IMR-90 (cell line): ENCODE data around the gene PAXX. TPM values are rescaled to one million over a fixed set of nuclear protein-coding genes. Genes with fewer than 3 reads are reported as not detected.

Source experiments
- ATAC-seq: fragments of 200-7000 bp; cut with Tn5 transposase; 2 replicates; pipeline ENCODE4 v1.9.1; 2020; ENCODE audit warnings: low read depth, mild to moderate bottlenecking, moderate library complexity
- BruUV-seq: library from RNA; stranded (reverse); fragments of 400-500 nt; replicated peaks from 2 replicates; lab custom pipeline; 2021; lab: Mats Ljungman, UMichigan
- CTCF ChIA-PET: fragments of 300-600 bp; formaldehyde crosslinking; extraction: SDS; loops from one replicate; lab custom pipeline; 2021; ENCODE audit warnings: antibody characterized with exemption; lab: Yijun Ruan, JAX
- POLR2A ChIA-PET: fragments of 300-600 bp; sonication (Branson Sonifier 250); formaldehyde crosslinking; loops from one replicate; lab custom pipeline; 2022; ENCODE audit warnings: antibody characterized with exemption; ENCODE audit not compliant: unreplicated experiment; lab: Charles Lee
- DNase-seq: peaks from one replicate; pipeline ENCODE4 v3.0.0; 2013
- H2AFZ ChIP-seq: replicated peaks from 2 replicates; pipeline ENCODE3; 2013; ENCODE audit warnings: low read length, mild to moderate bottlenecking; ENCODE audit not compliant: poor library complexity
- H2AK5ac ChIP-seq: 2 replicates; pipeline ENCODE4 v1.6.1; 2013; ENCODE audit warnings: low read depth, low read length, inconsistent platforms
- H2AK9ac ChIP-seq: replicated peaks from 2 replicates; pipeline ENCODE3; 2013; ENCODE audit warnings: mild to moderate bottlenecking, low read depth, low read length, moderate library complexity; ENCODE audit not compliant: poor library complexity
- H2BK120ac ChIP-seq: 2 replicates; pipeline ENCODE4 v1.6.1; 2013; ENCODE audit warnings: low read depth, low read length, inconsistent platforms
- H2BK15ac ChIP-seq: 3 replicates; pipeline ENCODE4 v1.6.1; 2013; ENCODE audit warnings: low read depth, low read length, inconsistent platforms
- H2BK20ac ChIP-seq: 2 replicates; pipeline ENCODE4 v1.6.1; 2013; ENCODE audit warnings: low read depth, mild to moderate bottlenecking, inconsistent platforms, low read length, moderate library complexity
- H2BK5ac ChIP-seq: 2 replicates; pipeline ENCODE4 v1.6.1; 2013; ENCODE audit warnings: mild to moderate bottlenecking, low read depth, low read length, inconsistent platforms; ENCODE audit not compliant: poor library complexity, severe bottlenecking
- H3K14ac ChIP-seq: replicated peaks from 2 replicates; pipeline ENCODE4 v1.6.1; 2013; ENCODE audit warnings: low read depth, low read length, inconsistent platforms
- H3K18ac ChIP-seq: 2 replicates; pipeline ENCODE4 v1.6.1; 2013; ENCODE audit warnings: low read depth, low read length, control low read depth
- H3K23ac ChIP-seq: 2 replicates; pipeline ENCODE4 v1.6.1; 2013; ENCODE audit warnings: low read depth, low read length, inconsistent platforms
- H3K27ac ChIP-seq: 2 replicates; pipeline ENCODE4 v1.5.1; 2013; ENCODE audit warnings: mild to moderate bottlenecking, control low read depth, low read length; ENCODE audit not compliant: insufficient read depth
- H3K27me3 ChIP-seq: 2 replicates; pipeline ENCODE4 v1.6.1; 2013; ENCODE audit warnings: low read length; ENCODE audit not compliant: control insufficient read depth, insufficient read depth
- H3K36me3 ChIP-seq: 2 replicates; pipeline ENCODE4 v1.6.1; 2013; ENCODE audit warnings: low read length, mixed read lengths; ENCODE audit not compliant: control insufficient read depth, insufficient read depth
- H3K4ac ChIP-seq: 2 replicates; pipeline ENCODE4 v1.6.1; 2013; ENCODE audit warnings: low read depth, low read length, inconsistent platforms
- H3K4me1 ChIP-seq: 2 replicates; pipeline ENCODE4 v1.6.1; 2013; ENCODE audit warnings: low read length, mixed read lengths; ENCODE audit not compliant: control insufficient read depth, insufficient read depth
- H3K4me2 ChIP-seq: 2 replicates; pipeline ENCODE4 v1.6.1; 2013; ENCODE audit warnings: low read depth, mild to moderate bottlenecking, control low read depth, low read length, moderate library complexity
- H3K4me3 ChIP-seq: 2 replicates; pipeline ENCODE4 v1.5.1; 2013; ENCODE audit warnings: low read depth, mild to moderate bottlenecking, control low read depth, low read length, moderate library complexity; ENCODE audit not compliant: insufficient read depth
- H3K56ac ChIP-seq: 2 replicates; pipeline ENCODE4 v1.6.1; 2013; ENCODE audit warnings: low read length, inconsistent platforms; ENCODE audit not compliant: insufficient read depth; ENCODE audit errors: extremely low read depth
- H3K79me1 ChIP-seq, 2 experiments: 2 replicates each; pipeline ENCODE4 v1.6.1; 2013; ENCODE audit warnings: low read length in 2 of 2, inconsistent platforms in 1 of 2, low read depth in 1 of 2
- H3K9ac ChIP-seq: 2 replicates; pipeline ENCODE4 v1.6.1; 2013; ENCODE audit warnings: low read depth, low read length, control low read depth
- H3K9me1 ChIP-seq: 2 replicates; pipeline ENCODE4 v1.6.1; 2013; ENCODE audit warnings: low read length, inconsistent platforms; ENCODE audit not compliant: insufficient read depth
- H3K9me3 ChIP-seq: 2 replicates; pipeline ENCODE4 v1.6.1; 2013; ENCODE audit warnings: low read length; ENCODE audit not compliant: control insufficient read depth, insufficient read depth
- H4K20me1 ChIP-seq: 2 replicates; pipeline ENCODE4 v1.6.1; 2013; ENCODE audit warnings: low read length, inconsistent platforms; ENCODE audit not compliant: insufficient read depth
- H4K5ac ChIP-seq: 2 replicates; pipeline ENCODE4 v1.6.1; 2013; ENCODE audit warnings: mild to moderate bottlenecking, low read depth, low read length, control low read depth
- H4K8ac ChIP-seq, 2 experiments: 2 replicates each; pipeline ENCODE4 v1.6.1; 2013; ENCODE audit warnings: low read depth in 2 of 2, low read length in 2 of 2, control low read depth in 1 of 2, inconsistent platforms in 1 of 2
- H4K91ac ChIP-seq: 2 replicates; pipeline ENCODE4 v1.6.1; 2013; ENCODE audit warnings: low read depth, low read length, inconsistent platforms; ENCODE audit not compliant: insufficient read depth
- ELK1 ChIP-seq: fragments of 150-350 bp; IDR thresholded peaks from 2 replicates; pipeline ENCODE4 v1.6.1; 2016; ENCODE audit warnings: low read depth, mild to moderate bottlenecking, low read length, moderate library complexity, borderline replicate concordance
- NFE2L2 ChIP-seq: fragments of 150-350 bp; IDR thresholded peaks from 2 replicates; pipeline ENCODE4 v1.6.1; 2016; ENCODE audit warnings: low read depth, mild to moderate bottlenecking, low read length
- WGBS, 2 experiments: methylation state at CpG; one replicate each; pipeline versions ENCODE4 v1.1.5 to v1.1.7; 2013; ENCODE audit warnings: missing lambda C conversion rate in 2 of 2; ENCODE audit not compliant: insufficient read length in 1 of 2; ENCODE audit errors: extremely low coverage in 2 of 2; 5-methylcytosine and 5-hydroxymethylcytosine counted together
- dilution Hi-C: fragments of 300-500 bp; cut with HindIII; formaldehyde crosslinking; loops from one replicate; pipeline ENCODE4 v1.14.3; 2018; ENCODE audit warnings: low sequenced_read_pairs; ENCODE audit not compliant: unreplicated experiment
- in situ Hi-C: fragments of 300-500 bp; cut with MboI; formaldehyde crosslinking; loops from 3 replicates; pipeline ENCODE4 v1.14.3; 2019; ENCODE audit warnings: low sequenced_read_pairs, inconsistent platforms, mixed read lengths
- intact Hi-C: fragments of 100-400 bp; cut with micrococcal nuclease; formaldehyde crosslinking; loops from 2 replicates; pipeline ENCODE4 v1.10.0; 2022
- polyA plus RNA-seq, 3 experiments: library from polyadenylated mRNA; depleted of rRNA; stranded (reverse); fragments of >200 nt; gene quantifications; 2 replicates each; pipeline ENCODE4 v1.2.3, GENCODE V29; 2012; ENCODE audit warnings: low replicate concordance in 1 of 3
- total RNA-seq: library from RNA; depleted of rRNA; stranded (reverse); fragments of >200 nt; gene quantifications from 2 replicates; pipeline ENCODE4 v1.2.3, GENCODE V29; 2012

Gene PAXX
- total and polyA plus RNA-seq, 2 of the 4 experiments (the other 2 are of a cell fraction): 5.7 to 24.6 TPM

GRCh38 chr9:136972335-136972734 lies 19.9 kb upstream of the PAXX start:
- Histone ChIP-seq H3K9me3 (no peaks in the 10 kb centered on the region), H3K4me3 (no peak overlapping the region), H3K18ac (no peak overlapping the region), H2AFZ (no peak overlapping the region), H2BK120ac (no peak overlapping the region), H3K79me1 (no peaks in the 10 kb centered on the region), H2AK9ac (no peak overlapping the region), H3K4ac (no peak overlapping the region), H2BK20ac (no peak overlapping the region), H4K91ac (no peak overlapping the region), H3K14ac (no peak overlapping the region), H4K20me1 (no peaks in the 10 kb centered on the region), H3K4me1 (peaks cover 5% of the 10 kb centered on the region; the same call in 1 of the 2 replicates), H3K27me3 (peaks cover 17% of the 10 kb centered on the region; the same call in 1 of the 2 replicates), H4K8ac (no peak overlapping the region), H3K9ac (no peak overlapping the region), H2AK5ac (no peak overlapping the region), H3K56ac (no peak overlapping the region), H3K27ac (no peak overlapping the region), H3K23ac (no peak overlapping the region), H3K36me3 (no peaks in the 10 kb centered on the region), H2BK5ac (no peak overlapping the region), H2BK15ac (no peak overlapping the region), H4K5ac (no peak overlapping the region), H3K4me2 (no peak overlapping the region), H3K9me1 (no peaks in the 10 kb centered on the region)
- DNase-seq: no peak
- dilution Hi-C loops (no loop called here), in situ Hi-C loops (no loop called here), intact Hi-C loops (no loop called here)
- BruUV-seq: no TSS peak
- ChIA-PET CTCF (no interaction called here), POLR2A (no interaction called here)
- TF ChIP-seq ELK1 (no peak), NFE2L2 (no peak)
- no peak for ATAC-seq
- WGBS, 2 experiments: 64% methylated on average over 5 of the region's 11 CpGs; no CpG with 5 or more reads in 1 of the 2 experiments
